Esophagus squamous epithelium (tissue), 5 donors: ENCODE data around the gene PRUNE2. TPM values are rescaled to one million over a fixed set of nuclear protein-coding genes. Genes with fewer than 3 reads are reported as not detected.
"Not testable (repeated sequence)": the region's sequence is repeated elsewhere in the genome, so short reads cannot be mapped to it uniquely, and the experiment has no call there.

Source experiments
- DNase-seq: peaks from one replicate; lab custom pipeline; 2025; lab: John Stamatoyannopoulos, UW
- H3K27ac ChIP-seq, 4 donors: fragments of 200-600 bp; sonication (generic); one replicate each; pipeline ENCODE4 v1.5.1; 2016 to 2019; ENCODE audit warnings: mild to moderate bottlenecking in 1 of 4
- H3K27me3 ChIP-seq, 4 donors: fragments of 200-600 bp; sonication (generic); 1 replicate in 3 of 4; 2 replicates in 1 of 4; pipeline versions ENCODE4 v1.5.1 to v1.6.0; 2017 to 2021; ENCODE audit warnings: antibody characterized with exemption in 1 of 4
- H3K36me3 ChIP-seq, 3 donors: fragments of 200-600 bp; sonication (generic); one replicate each; pipeline ENCODE4 v1.5.1; 2016 to 2019
- H3K4me1 ChIP-seq, 3 donors: fragments of 200-600 bp; sonication (generic); one replicate each; pipeline ENCODE4 v1.5.1; 2017 to 2019
- H3K4me3 ChIP-seq, 4 donors: fragments of 200-600 bp; sonication (generic); 1 replicate in 3 of 4; 2 replicates in 1 of 4; pipeline ENCODE4 v1.5.1; 2016 to 2019; ENCODE audit warnings: mild to moderate bottlenecking in 2 of 4, moderate library complexity in 1 of 4
- H3K9me3 ChIP-seq, 3 donors: fragments of 200-600 bp; sonication (generic); one replicate each; pipeline ENCODE4 v1.5.1; 2016 to 2019
- CTCF ChIP-seq, 6 experiments: fragments of 450-650 bp in 4 of 6; fragments of 200-600 bp in 2 of 6; sonication (generic) in 2 of 6; IDR thresholded peaks; one replicate each; pipeline ENCODE4 v1.5.1; 2016 to 2019; ENCODE audit warnings: antibody characterized with exemption in 6 of 6, mild to moderate bottlenecking in 4 of 6, moderate library complexity in 4 of 6
- POLR2A ChIP-seq, 4 donors: fragments of 450-650 bp; IDR thresholded peaks; one replicate each; pipeline ENCODE4 v1.6.1; 2017; ENCODE audit warnings: antibody characterized with exemption in 4 of 4, mild to moderate bottlenecking in 4 of 4, moderate library complexity in 3 of 4
- WGBS, 2 donors: methylation state at CpG; one replicate each; pipeline ENCODE4 v1.1.5; 2018; 5-methylcytosine and 5-hydroxymethylcytosine counted together
- intact Hi-C: fragments of 100-400 bp; cut with DNase I; formaldehyde crosslinking; loops from one replicate; pipeline ENCODE4 v1.15.0; 2022
- total RNA-seq, 4 donors: library from RNA; depleted of rRNA; stranded (reverse); fragments of >200 nt; gene quantifications; one replicate each; pipeline ENCODE4 v1.1.0, GENCODE V29; 2016
- donor health status: DM: yes; HTN: yes; CAD: no.

The PRUNE2 gene
- total RNA-seq, 4 donors from 2014 or later = 9.9 to 126 (median 26.7) TPM

GRCh38 chr9:76602199-76602598, 303.7 kb downstream of the PRUNE2 start:
- Histone ChIP-seq H3K4me1 (no peaks in the 10 kb centered on the region), H3K4me3 (no peak overlapping the region), H3K27ac (no peak overlapping the region), H3K9me3 (no peaks in the 10 kb centered on the region), H3K36me3 (no peaks in the 10 kb centered on the region), H3K27me3 (peaks cover 0 to 7% (median 0%) of the 10 kb centered on the region in 4 donors)
- DNase-seq = no peak
- 60 to 67% methylated on average over 1 of the region's 1 CpG for WGBS, 2 donors
- intact Hi-C loops = no loop called here
- TF ChIP-seq POLR2A (IDR thresholded peaks at IDR 0.05) = no peak
- TF ChIP-seq CTCF (IDR thresholded peaks at IDR 0.05) = no peak

DNA sequence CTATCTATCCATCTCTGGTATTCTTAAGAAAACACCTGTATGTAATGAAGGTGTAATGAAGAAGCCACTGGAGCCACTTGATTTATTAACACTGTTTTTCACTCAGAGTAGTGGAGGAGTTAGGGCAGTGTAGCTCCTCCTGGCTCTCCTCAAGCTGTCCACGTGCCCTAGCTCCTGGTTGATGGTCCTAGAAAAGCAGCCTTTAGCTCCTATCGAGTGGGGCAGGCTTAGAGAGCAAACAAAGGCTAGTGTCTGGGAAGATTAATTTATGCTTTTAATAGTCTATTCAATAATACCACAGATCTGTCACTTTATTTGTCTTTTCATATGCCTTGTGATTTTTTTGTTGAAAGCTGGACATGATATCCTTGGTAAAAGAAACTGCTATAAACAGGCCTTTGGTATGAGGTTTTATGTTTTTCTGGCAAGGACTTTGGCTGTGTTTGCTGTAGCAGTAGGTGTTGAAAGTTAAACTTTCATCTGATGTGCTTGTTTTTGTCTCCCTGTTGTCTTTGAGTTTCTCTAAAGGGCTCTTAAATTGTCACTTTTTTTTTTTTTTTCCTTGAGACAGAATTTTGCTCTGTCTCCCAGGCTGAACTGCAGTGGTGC, 305.8 kb downstream of the PRUNE2 start:
- Histone ChIP-seq H3K27ac (no peak overlapping the region), H3K9me3 (no peaks in the 10 kb centered on the region), H3K36me3 (no peaks in the 10 kb centered on the region), H3K27me3 (peaks cover 0 to 11% (median 0%) of the 10 kb centered on the region in 4 donors), H3K4me1 (peaks cover 0 to 11% (median 0%) of the 10 kb centered on the region in 3 donors), H3K4me3 (no peak overlapping the region)
- TF ChIP-seq CTCF (IDR thresholded peaks at IDR 0.05) (no peak), POLR2A (IDR thresholded peaks at IDR 0.05) (no peak)
- no peak for DNase-seq
- 40 to 47% methylated on average over 2 of the region's 2 CpGs for WGBS, 2 donors
- intact Hi-C loops = no loop called here

GRCh38 chr9:76598981-76599380, 306.9 kb downstream of the PRUNE2 start:
- Histone ChIP-seq H3K9me3 (no peaks in the 10 kb centered on the region), H3K27ac (no peak overlapping the region), H3K4me1 (peaks cover 0 to 11% (median 0%) of the 10 kb centered on the region in 3 donors), H3K4me3 (no peak overlapping the region), H3K36me3 (no peaks in the 10 kb centered on the region), H3K27me3 (peaks cover 0 to 11% (median 0%) of the 10 kb centered on the region in 4 donors)
- DNase-seq = no peak
- TF ChIP-seq POLR2A (IDR thresholded peaks at IDR 0.05) (no peak), CTCF (IDR thresholded peaks at IDR 0.05) (no peak)
- intact Hi-C loops = no loop called here
- WGBS, 2 donors = 74% methylated on average over 4 of the region's 4 CpGs

- H3K27ac ChIP-seq = no peak overlapping the region
- H3K4me3 ChIP-seq = no peak overlapping the region
- TF ChIP-seq CTCF (IDR thresholded peaks at IDR 0.05) (no peak), POLR2A (IDR thresholded peaks at IDR 0.05) (no peak)
- peaks cover 0 to 11% (median 0%) of the 10 kb centered on the region in 3 donors for H3K4me1 ChIP-seq
- H3K36me3 ChIP-seq = no peaks in the 10 kb centered on the region
- WGBS, 2 donors = 47 to 68% methylated on average over 3 of the region's 3 CpGs
- no peaks in the 10 kb centered on the region for H3K9me3 ChIP-seq
- H3K27me3 ChIP-seq = peaks cover 0 to 5% (median 0%) of the 10 kb centered on the region in 4 donors
- intact Hi-C loops = no loop called here
- DNase-seq = no peak
Observed at GRCh38 chr9:76595645-76596044, 310.3 kb downstream of the PRUNE2 start.

DNA sequence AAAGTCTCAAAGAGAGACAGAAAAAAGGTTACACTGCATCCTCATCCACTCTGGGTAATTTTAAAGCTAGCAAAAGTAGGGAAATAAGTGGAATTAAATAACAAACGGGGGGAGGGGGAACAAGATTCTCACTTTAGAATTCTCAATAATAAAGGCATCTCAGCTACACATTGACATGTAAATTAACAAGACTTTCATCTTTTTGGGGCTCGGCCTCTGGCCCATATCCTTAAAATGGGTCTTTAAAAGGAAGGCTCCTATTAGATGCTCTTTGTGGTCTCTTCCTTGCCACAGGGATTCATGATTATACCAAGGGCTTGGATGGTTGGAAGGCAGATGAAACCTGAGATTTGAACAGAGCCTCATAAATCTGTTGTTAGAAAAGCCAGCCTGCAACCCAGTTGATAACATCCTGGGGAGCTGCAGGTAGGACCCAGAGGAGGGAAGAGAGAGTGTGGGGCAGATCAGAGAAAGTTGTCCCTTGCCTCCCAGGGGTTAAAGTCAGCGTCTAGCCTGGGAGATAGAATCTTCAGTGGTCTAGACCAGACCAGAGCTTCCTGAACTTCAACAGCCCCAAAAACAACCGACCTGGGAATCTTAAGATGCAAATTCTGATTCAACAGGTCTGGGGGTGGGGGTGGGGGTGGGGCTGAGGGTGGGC, 311.0 kb downstream of the PRUNE2 start:
- WGBS, 2 donors = 45 to 58% methylated on average over 4 of the region's 4 CpGs
- TF ChIP-seq CTCF (IDR thresholded peaks at IDR 0.05) (no peak), POLR2A (IDR thresholded peaks at IDR 0.05) (no peak)
- Histone ChIP-seq H3K4me3 (no peak overlapping the region), H3K27me3 (peaks cover 0 to 4% (median 0%) of the 10 kb centered on the region in 4 donors), H3K27ac (no peak overlapping the region), H3K9me3 (no peaks in the 10 kb centered on the region), H3K4me1 (peaks cover 0 to 11% (median 0%) of the 10 kb centered on the region in 3 donors), H3K36me3 (no peaks in the 10 kb centered on the region)
- intact Hi-C loops = no loop called here
- DNase-seq = no peak

GRCh38 chr9:76593961-76594735, 311.8 kb downstream of the PRUNE2 start:
- H3K36me3 ChIP-seq, H3K4me3 ChIP-seq, H3K9me3 ChIP-seq, H3K27me3 ChIP-seq, H3K27ac ChIP-seq, DNase-seq, intact Hi-C loops: not testable (repeated sequence)
- 48 to 61% methylated on average over 4 of the region's 4 CpGs for WGBS, 2 donors
- H3K4me1 ChIP-seq = peaks cover 0 to 11% (median 0%) of the 10 kb centered on the region in 3 donors
